Measurements from ENCODE around the gene AKAP13. TPM values are rescaled to one million over a fixed set of nuclear protein-coding genes. Genes with fewer than 3 reads are reported as not detected.
"Not testable (repeated sequence)": the region's sequence is repeated elsewhere in the genome, so short reads cannot be mapped to it uniquely, and the experiment has no call there.

The AKAP13 gene
- polyA plus RNA-seq, 1 donor from 2014 or later: 10.0 TPM

GRCh38 chr15:85657132-85657531, 276.7 kb downstream of the AKAP13 start:
- H3K79me2 ChIP-seq (replicated peaks; ENCODE audit: insufficient read depth, low read length): no peaks in the 10 kb centered on the region
- no peaks in the 10 kb centered on the region for H3K27me3 ChIP-seq (ENCODE audit: insufficient read depth, low read depth, low read length)
- no peak overlapping the region for H3K9ac ChIP-seq (ENCODE audit: low read length)
- no peaks in the 10 kb centered on the region for H3F3A ChIP-seq (ENCODE audit: insufficient read depth, low read length, poor library complexity, severe bottlenecking)
- no peak overlapping the region for H3K4me2 ChIP-seq (ENCODE audit: low read length)
- no peak overlapping the region for H2AFZ ChIP-seq (ENCODE audit: low read depth, low read length)
- no peak overlapping the region for H3K27ac ChIP-seq (ENCODE audit: low read length)
- no peaks in the 10 kb centered on the region for H3K9me3 ChIP-seq (ENCODE audit: low read length)
- TF ChIP-seq MXI1 (conservative IDR thresholded peaks at IDR 0.05; ENCODE audit: poor library complexity, severe bottlenecking): no peak
- no peak for TF ChIP-seq REST (IDR thresholded peaks at IDR 0.05; ENCODE audit: borderline replicate concordance)
- no peak for TF ChIP-seq TAF1 (IDR thresholded peaks at IDR 0.05; ENCODE audit: low read depth)
- no peak for TF ChIP-seq EP300 (conservative IDR thresholded peaks at IDR 0.05; ENCODE audit: poor library complexity, severe bottlenecking)
- no peaks in the 10 kb centered on the region for H4K20me1 ChIP-seq (ENCODE audit: insufficient read depth)
- no peaks in the 10 kb centered on the region for H3K9me2 ChIP-seq (ENCODE audit: insufficient read depth, low read length)
- H3K36me3 ChIP-seq (ENCODE audit: insufficient read depth, low read length): no peaks in the 10 kb centered on the region
- H3K4me3 ChIP-seq (ENCODE audit: low read length): no peak overlapping the region

- H3K4me3 ChIP-seq (ENCODE audit: low read length): no peak overlapping the region
- no peaks in the 10 kb centered on the region for H3F3A ChIP-seq (ENCODE audit: insufficient read depth, low read length, poor library complexity, severe bottlenecking)
- H4K20me1 ChIP-seq (ENCODE audit: insufficient read depth): no peaks in the 10 kb centered on the region
- no peak overlapping the region for H3K4me2 ChIP-seq (ENCODE audit: low read length)
- no peak overlapping the region for H3K27ac ChIP-seq (ENCODE audit: low read length)
- TF ChIP-seq EP300 (conservative IDR thresholded peaks at IDR 0.05; ENCODE audit: poor library complexity, severe bottlenecking) (no peak), REST (IDR thresholded peaks at IDR 0.05; ENCODE audit: borderline replicate concordance) (no peak), RAD21 (conservative IDR thresholded peaks at IDR 0.05) (no peak)
- H2AFZ ChIP-seq (ENCODE audit: low read depth, low read length): no peak overlapping the region
- H3K79me2 ChIP-seq (replicated peaks; ENCODE audit: insufficient read depth, low read length): no peaks in the 10 kb centered on the region
- no peaks in the 10 kb centered on the region for H3K9me2 ChIP-seq (ENCODE audit: insufficient read depth, low read length)
- H3K9me3 ChIP-seq (ENCODE audit: low read length): no peaks in the 10 kb centered on the region
- H3K27me3 ChIP-seq (ENCODE audit: insufficient read depth, low read depth, low read length): no peaks in the 10 kb centered on the region
- H3K9ac ChIP-seq (ENCODE audit: low read length): no peak overlapping the region
- no peaks in the 10 kb centered on the region for H3K36me3 ChIP-seq (ENCODE audit: insufficient read depth, low read length)
Observed at GRCh38 chr15:85658816-85659215, 278.4 kb downstream of the AKAP13 start.

- no peak overlapping the region for H3K27ac ChIP-seq (ENCODE audit: low read length)
- no peak overlapping the region for H2AFZ ChIP-seq (ENCODE audit: low read depth, low read length)
- no peaks in the 10 kb centered on the region for H4K20me1 ChIP-seq (ENCODE audit: insufficient read depth)
- H3K36me3 ChIP-seq (ENCODE audit: insufficient read depth, low read length): no peaks in the 10 kb centered on the region
- no peaks in the 10 kb centered on the region for H3K27me3 ChIP-seq (ENCODE audit: insufficient read depth, low read depth, low read length)
- H3K9ac ChIP-seq (ENCODE audit: low read length): no peak overlapping the region
- H3K4me2 ChIP-seq (ENCODE audit: low read length): no peak overlapping the region
- H3K9me3 ChIP-seq (ENCODE audit: low read length): no peaks in the 10 kb centered on the region
- H3F3A ChIP-seq (ENCODE audit: insufficient read depth, low read length, poor library complexity, severe bottlenecking): no peaks in the 10 kb centered on the region
- H3K4me3 ChIP-seq (ENCODE audit: low read length): no peak overlapping the region
- H3K79me2 ChIP-seq (replicated peaks; ENCODE audit: insufficient read depth, low read length): no peaks in the 10 kb centered on the region
- no peak for TF ChIP-seq EZH2 (IDR thresholded peaks at IDR 0.05; ENCODE audit: borderline replicate concordance, insufficient read depth, low read length, poor library complexity, severe bottlenecking)
- no peak for TF ChIP-seq TAF1 (IDR thresholded peaks at IDR 0.05; ENCODE audit: low read depth)
- no peak for TF ChIP-seq POLR2AphosphoS5 (IDR thresholded peaks at IDR 0.05)
- TF ChIP-seq EP300 (conservative IDR thresholded peaks at IDR 0.05; ENCODE audit: poor library complexity, severe bottlenecking): no peak
- no peak for TF ChIP-seq MXI1 (conservative IDR thresholded peaks at IDR 0.05; ENCODE audit: poor library complexity, severe bottlenecking)
- TF ChIP-seq RAD21 (conservative IDR thresholded peaks at IDR 0.05): no peak
- no peak for TF ChIP-seq REST (IDR thresholded peaks at IDR 0.05; ENCODE audit: borderline replicate concordance)
- H3K9me2 ChIP-seq (ENCODE audit: insufficient read depth, low read length): no peaks in the 10 kb centered on the region
Observed at GRCh38 chr15:85661859-85662258, 281.5 kb downstream of the AKAP13 start.

GRCh38 chr15:85665677-85666076, 285.3 kb downstream of the AKAP13 start:
- not testable (repeated sequence) for H3K9me2 ChIP-seq (ENCODE audit: insufficient read depth, low read length); H2AFZ ChIP-seq (ENCODE audit: low read depth, low read length); H3K36me3 ChIP-seq (ENCODE audit: insufficient read depth, low read length); H3F3A ChIP-seq (ENCODE audit: insufficient read depth, low read length, poor library complexity, severe bottlenecking); H3K27me3 ChIP-seq (ENCODE audit: insufficient read depth, low read depth, low read length); H3K79me2 ChIP-seq (replicated peaks; ENCODE audit: insufficient read depth, low read length); H3K9ac ChIP-seq (ENCODE audit: low read length); H3K27ac ChIP-seq (ENCODE audit: low read length); H3K9me3 ChIP-seq (ENCODE audit: low read length); H3K4me2 ChIP-seq (ENCODE audit: low read length); H3K4me3 ChIP-seq (ENCODE audit: low read length); H4K20me1 ChIP-seq (ENCODE audit: insufficient read depth)

All from neural cell (in vitro differentiated cells).